ENCODE measurements around the gene PANX1. TPM values are rescaled to one million over a fixed set of nuclear protein-coding genes. Genes with fewer than 3 reads are reported as not detected.

The PANX1 gene
- total and polyA plus RNA-seq, 2 experiments from 2014 or later: 25.1 to 58.1 TPM

DNA sequence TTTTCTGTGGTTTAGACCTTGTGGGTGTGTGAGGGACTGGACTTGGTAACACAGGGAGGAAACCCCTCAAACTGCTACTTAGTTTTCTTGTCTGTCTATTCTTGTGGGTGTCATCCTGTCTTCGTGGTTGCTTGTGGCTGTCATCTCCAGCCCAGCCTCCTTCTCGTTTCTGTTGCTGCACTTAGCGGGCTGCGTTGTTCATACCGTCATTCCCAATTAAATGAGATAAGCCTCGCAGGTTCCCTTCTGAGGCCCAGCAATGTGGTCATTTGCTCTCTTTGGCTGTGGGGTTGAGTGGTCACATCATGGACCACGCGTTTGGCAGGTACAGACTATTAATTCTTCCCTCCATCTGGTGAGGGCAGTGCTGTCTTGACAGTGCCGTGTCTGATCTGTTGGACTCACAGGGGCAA is 18.8 kb downstream of the PANX1 start:
- WGBS (ENCODE audit: low lambda C conversion rate, missing lambda C conversion rate): 88% methylated on average over 9 of the region's 9 CpGs
- DNase-seq (ENCODE audit: low spot score): no peak
- peaks cover 52% of the 10 kb centered on the region for H4K20me1 ChIP-seq (ENCODE audit: insufficient read depth, poor library complexity, severe bottlenecking)
- no peak overlapping the region for H3K27ac ChIP-seq
- peaks cover 57% of the 10 kb centered on the region for H3K4me1 ChIP-seq (ENCODE audit: insufficient read depth)
- H2AFZ ChIP-seq: no peak overlapping the region
- TF ChIP-seq EZH2 (IDR thresholded peaks at IDR 0.05; ENCODE audit: borderline replicate concordance) (no peak), EZH2phosphoT487 (IDR thresholded peaks at IDR 0.05; ENCODE audit: low read depth, severe bottlenecking, unreplicated experiment) (no peak)
- TF ChIP-seq, protein P1, sequence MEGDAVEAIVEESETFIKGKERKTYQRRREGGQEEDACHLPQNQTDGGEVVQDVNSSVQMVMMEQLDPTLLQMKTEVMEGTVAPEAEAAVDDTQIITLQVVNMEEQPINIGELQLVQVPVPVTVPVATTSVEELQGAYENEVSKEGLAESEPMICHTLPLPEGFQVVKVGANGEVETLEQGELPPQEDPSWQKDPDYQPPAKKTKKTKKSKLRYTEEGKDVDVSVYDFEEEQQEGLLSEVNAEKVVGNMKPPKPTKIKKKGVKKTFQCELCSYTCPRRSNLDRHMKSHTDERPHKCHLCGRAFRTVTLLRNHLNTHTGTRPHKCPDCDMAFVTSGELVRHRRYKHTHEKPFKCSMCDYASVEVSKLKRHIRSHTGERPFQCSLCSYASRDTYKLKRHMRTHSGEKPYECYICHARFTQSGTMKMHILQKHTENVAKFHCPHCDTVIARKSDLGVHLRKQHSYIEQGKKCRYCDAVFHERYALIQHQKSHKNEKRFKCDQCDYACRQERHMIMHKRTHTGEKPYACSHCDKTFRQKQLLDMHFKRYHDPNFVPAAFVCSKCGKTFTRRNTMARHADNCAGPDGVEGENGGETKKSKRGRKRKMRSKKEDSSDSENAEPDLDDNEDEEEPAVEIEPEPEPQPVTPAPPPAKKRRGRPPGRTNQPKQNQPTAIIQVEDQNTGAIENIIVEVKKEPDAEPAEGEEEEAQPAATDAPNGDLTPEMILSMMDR (IDR thresholded peaks at IDR 0.05; ENCODE audit: poor library complexity): no peak
- no peak overlapping the region for H3K4me3 ChIP-seq
- peaks cover 92% of the 10 kb centered on the region for H3K79me2 ChIP-seq
- H3K36me3 ChIP-seq (replicated peaks; ENCODE audit: insufficient read depth, low read depth): no peaks in the 10 kb centered on the region
- no peaks in the 10 kb centered on the region for H3K9me2 ChIP-seq (replicated peaks; ENCODE audit: insufficient read depth)
- H3K4me2 ChIP-seq: no peak overlapping the region
- no peaks in the 10 kb centered on the region for H3K9me3 ChIP-seq (ENCODE audit: low read depth)
- no peaks in the 10 kb centered on the region for H3K27me3 ChIP-seq

DNA sequence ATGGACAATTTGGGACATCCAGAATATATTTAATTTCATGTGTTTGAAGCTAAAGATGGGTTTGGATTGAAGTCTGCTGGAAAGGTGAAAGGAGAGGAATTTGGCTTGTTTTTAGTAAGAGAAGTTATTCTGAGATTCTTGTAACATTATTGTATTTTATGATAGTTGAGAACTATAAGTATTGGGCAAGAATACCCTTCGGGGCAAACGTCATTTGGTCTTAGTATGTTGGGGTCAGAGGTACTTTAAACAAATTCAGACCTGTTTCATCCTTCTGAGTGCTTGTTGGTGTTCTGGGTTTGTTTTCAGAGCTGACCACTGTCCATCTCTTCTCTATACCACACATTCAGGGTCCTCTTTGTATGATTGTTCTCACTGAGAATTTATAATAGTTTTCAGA is 19.5 kb downstream of the PANX1 start:
- 78% methylated on average over 2 of the region's 2 CpGs for WGBS (ENCODE audit: low lambda C conversion rate, missing lambda C conversion rate)
- Histone ChIP-seq H3K9me2 (replicated peaks; ENCODE audit: insufficient read depth) (no peaks in the 10 kb centered on the region), H3K4me3 (no peak overlapping the region), H2AFZ (no peak overlapping the region), H3K79me2 (peaks cover 84% of the 10 kb centered on the region), H3K4me2 (no peak overlapping the region), H3K9me3 (ENCODE audit: low read depth) (no peaks in the 10 kb centered on the region), H4K20me1 (ENCODE audit: insufficient read depth, poor library complexity, severe bottlenecking) (peaks cover 52% of the 10 kb centered on the region), H3K4me1 (ENCODE audit: insufficient read depth) (peaks cover 60% of the 10 kb centered on the region), H3K36me3 (replicated peaks; ENCODE audit: insufficient read depth, low read depth) (no peaks in the 10 kb centered on the region), H3K27me3 (no peaks in the 10 kb centered on the region), H3K27ac (no peak overlapping the region)
- DNase-seq (ENCODE audit: low spot score): no peak
- TF ChIP-seq, protein P1 (IDR thresholded peaks at IDR 0.05; ENCODE audit: poor library complexity): no peak
- TF ChIP-seq EZH2phosphoT487 (IDR thresholded peaks at IDR 0.05; ENCODE audit: low read depth, severe bottlenecking, unreplicated experiment): no peak
- no peak for TF ChIP-seq EZH2 (IDR thresholded peaks at IDR 0.05; ENCODE audit: borderline replicate concordance)

DNA sequence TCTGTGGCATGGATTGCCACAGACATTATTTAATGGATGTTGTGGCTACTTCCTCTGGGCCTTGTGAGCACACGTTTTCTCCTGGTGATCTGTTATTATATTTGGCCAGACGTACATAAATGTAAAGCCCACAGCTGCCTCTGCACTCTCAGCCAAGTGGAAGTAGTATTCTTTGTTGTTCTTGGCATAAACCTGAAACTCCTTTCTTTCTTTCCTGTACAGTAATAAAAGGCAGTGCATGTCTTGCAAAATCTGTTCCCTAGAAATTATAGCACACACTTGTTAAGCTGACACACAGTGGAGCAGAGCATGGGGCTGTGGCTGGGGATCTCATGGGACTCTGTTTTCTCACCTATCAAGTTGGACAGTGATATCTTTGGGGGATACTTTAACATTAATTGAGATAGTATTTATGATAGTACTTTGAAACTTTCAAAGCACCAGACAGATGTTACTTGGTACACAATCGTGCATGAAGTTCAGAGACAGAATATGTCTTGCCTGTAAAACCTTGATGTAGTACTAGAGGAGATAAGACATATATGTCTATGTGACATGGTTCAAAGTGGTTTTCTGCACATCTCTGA is 20.9 kb downstream of the PANX1 start:
- Histone ChIP-seq H3K27me3 (no peaks in the 10 kb centered on the region), H3K79me2 (peaks cover 81% of the 10 kb centered on the region), H3K9me2 (replicated peaks; ENCODE audit: insufficient read depth) (no peaks in the 10 kb centered on the region), H3K4me1 (ENCODE audit: insufficient read depth) (peaks cover 73% of the 10 kb centered on the region), H4K20me1 (ENCODE audit: insufficient read depth, poor library complexity, severe bottlenecking) (peaks cover 54% of the 10 kb centered on the region), H3K9me3 (ENCODE audit: low read depth) (no peaks in the 10 kb centered on the region), H3K36me3 (replicated peaks; ENCODE audit: insufficient read depth, low read depth) (no peaks in the 10 kb centered on the region), H3K4me2 (no peak overlapping the region), H3K4me3 (no peak overlapping the region), H2AFZ (no peak overlapping the region), H3K27ac (no peak overlapping the region)
- TF ChIP-seq, protein P1 (IDR thresholded peaks at IDR 0.05; ENCODE audit: poor library complexity): no peak
- TF ChIP-seq EZH2 (IDR thresholded peaks at IDR 0.05; ENCODE audit: borderline replicate concordance): no peak
- no peak for TF ChIP-seq EZH2phosphoT487 (IDR thresholded peaks at IDR 0.05; ENCODE audit: low read depth, severe bottlenecking, unreplicated experiment)
- WGBS (ENCODE audit: low lambda C conversion rate, missing lambda C conversion rate): 64% methylated on average over 3 of the region's 3 CpGs
- DNase-seq (ENCODE audit: low spot score): no peak
